Heart left ventricle (tissue), 16 donors: ENCODE results near the gene MAGIX. TPM values are rescaled to one million over a fixed set of nuclear protein-coding genes. Genes with fewer than 3 reads are reported as not detected.

Experiments used
- ATAC-seq, 4 donors: fragments of 200-7000 bp; cut with Tn5 transposase; one replicate each; pipeline ENCODE4 v1.9.1; 2020 to 2022; ENCODE audit warnings: moderate library complexity in 4 of 4, mild to moderate bottlenecking in 3 of 4, moderate number of reproducible peaks in 1 of 4
- DNase-seq, 5 donors: peaks; one replicate each; pipeline ENCODE4 v3.0.0-alpha.2; 2020
- H3K27ac ChIP-seq, 12 donors: fragments of 200-600 bp; sonication (generic) in 4 of 12; one replicate each; pipeline versions ENCODE4 v1.5.0 to v1.8.0; 2016 to 2022; ENCODE audit warnings: mild to moderate bottlenecking in 2 of 12
- H3K27me3 ChIP-seq, 9 donors: fragments of 200-600 bp; sonication (generic) in 2 of 9; one replicate each; pipeline versions ENCODE4 v1.5.1 to v1.8.0; 2016 to 2022; ENCODE audit warnings: mild to moderate bottlenecking in 3 of 9
- H3K36me3 ChIP-seq, 9 donors: fragments of 200-600 bp; sonication (generic) in 2 of 9; one replicate each; pipeline versions ENCODE4 v1.5.0 to v1.8.0; 2018 to 2022; ENCODE audit warnings: mild to moderate bottlenecking in 2 of 9
- H3K4me1 ChIP-seq, 12 donors: fragments of 200-600 bp; sonication (generic) in 4 of 12; one replicate each; pipeline versions ENCODE4 v1.5.0 to v1.8.0; 2016 to 2022; ENCODE audit warnings: mild to moderate bottlenecking in 3 of 12
- H3K4me3 ChIP-seq, 12 donors: fragments of 200-600 bp; sonication (generic) in 4 of 12; one replicate each; pipeline versions ENCODE4 v1.5.0 to v1.8.0; 2017 to 2022; ENCODE audit warnings: mild to moderate bottlenecking in 9 of 12, moderate library complexity in 4 of 12
- H3K9me3 ChIP-seq, 12 donors: fragments of 200-600 bp; sonication (generic) in 4 of 12; one replicate each; pipeline versions ENCODE4 v1.5.0 to v1.8.0; 2016 to 2022; ENCODE audit warnings: mild to moderate bottlenecking in 1 of 12
- CTCF ChIP-seq, 12 donors: fragments of 200-600 bp; sonication (generic) in 4 of 12; IDR thresholded peaks; one replicate each; pipeline versions ENCODE4 v1.5.0 to v1.8.0; 2018 to 2022; ENCODE audit warnings: antibody characterized with exemption in 12 of 12, mild to moderate bottlenecking in 5 of 12
- POLR2A ChIP-seq, 2 donors: fragments of 450-650 bp; IDR thresholded peaks; one replicate each; pipeline ENCODE4 v1.6.1; 2017; ENCODE audit warnings: antibody characterized with exemption in 2 of 2, mild to moderate bottlenecking in 2 of 2, moderate library complexity in 2 of 2
- WGBS, 4 donors: extraction: QIAGEN DNeasy Blood & Tissue Kit in 2 of 4; methylation state at CpG; one replicate each; pipeline versions ENCODE4 v1.1.5 to v1.1.7; 2013 to 2018; 5-methylcytosine and 5-hydroxymethylcytosine counted together
- intact Hi-C, 10 donors: fragments of 100-400 bp; cut with DNase I; formaldehyde crosslinking; loops; one replicate each; pipeline versions ENCODE4 v1.11.1 to v1.14.2; 2022
- polyA plus RNA-seq, 2 donors: library from polyadenylated mRNA; stranded (reverse); fragments of 200-250 nt; gene quantifications; one replicate each; pipeline ENCODE4 v1.2.3, GENCODE V29; 2013
- total RNA-seq, 9 donors: library from RNA; depleted of rRNA in 2 of 9; stranded (reverse); fragments of >200 nt in 2 of 9; fragmentation: NEBNext Ultra II Directional in 3 of 9; extraction: Animal tissue kit (Norgen Biotek cat#: 25700) in 3 of 9; gene quantifications; one replicate each; pipeline versions ENCODE4 v1.1.0 to v1.2.4, GENCODE V29; 2016 to 2023
- donor health status: ischemic (EF 13 %, LVEDD 7.1; RV severe dilation, severe dysfunction).
- donor health status: healthy with polysubstance abuse.
- donor health status: DM: no; HTN: yes; CAD: no.
- donor health status: DM: no; HTN: no; CAD: no.
- donor health status: ischemic (EF 25% LVEDD 6.9; RV normal size, moderate dysfunction).
- donor health status: ischemic (EF 25% LVEDD 5.7; RV mildly dilated, moderate dysfunction).
- donor health status: healthy.
- donor health status: DM: yes; HTN: yes; CAD: no.
- donor health status: ischemic (EF 35%, LVEDD 5.7; RV mildly dilated, moderate dysfunction).
- donor health status: nonischemic (EF 11% LVEDD 7.7; RV severe dilation, severe dysfunction).
- donor health status: DM: yes; HTN: yes; CAD: no.
- donor health status: PGD.
- donor health status: ischemic (EF 29% LVEDD 5.4; RV normal size, mild dysfunction).
- donor health status: nonischemic (EF 23%, LVEDD 6.1; RV moderate dilation, normal function).

MAGIX gene
- total and polyA plus RNA-seq, 11 donors = 2.6 to 7.1 (median 3.3) TPM

- 78 to 93% (median 79%) methylated on average over 2 of the region's 2 CpGs for WGBS, 4 donors
- Histone ChIP-seq H3K27ac (no peak overlapping the region), H3K4me3 (no peak overlapping the region), H3K4me1 (no peaks in the 10 kb centered on the region), H3K36me3 (no peaks in the 10 kb centered on the region), H3K9me3 (no peaks in the 10 kb centered on the region), H3K27me3 (peaks cover 0 to 5% (median 0%) of the 10 kb centered on the region in 9 donors)
- TF ChIP-seq POLR2A (IDR thresholded peaks at IDR 0.05) (no peak), CTCF (IDR thresholded peaks at IDR 0.05) (no peak)
- intact Hi-C loops = no loop called here
- ATAC-seq = no peak
- DNase-seq = no peak
Observed at GRCh38 chrX:49214416-49214815, 51.9 kb downstream of the MAGIX start.

- WGBS, 4 donors = 81 to 87% (median 82%) methylated on average over 14 of the region's 14 CpGs
- H3K9me3 ChIP-seq = no peaks in the 10 kb centered on the region
- ATAC-seq (no peak), DNase-seq (no peak)
- H3K27ac ChIP-seq = no peak overlapping the region
- H3K4me3 ChIP-seq = no peak overlapping the region
- intact Hi-C loops = no loop called here
- H3K27me3 ChIP-seq = peaks cover 0 to 5% (median 0%) of the 10 kb centered on the region in 9 donors
- no peaks in the 10 kb centered on the region for H3K36me3 ChIP-seq
- TF ChIP-seq CTCF (IDR thresholded peaks at IDR 0.05) (no peak), POLR2A (IDR thresholded peaks at IDR 0.05) (no peak)
- no peaks in the 10 kb centered on the region for H3K4me1 ChIP-seq
Observed at GRCh38 chrX:49214996-49215526, 52.5 kb downstream of the MAGIX start.

Other genes starting within 250 kb of the MAGIX start
- gene PIM2, start 243.7 kb upstream of the MAGIX start, total RNA-seq = 10 to 100 TPM in 2 of 9 donors, 1 to 10 TPM in 7; 2.3 to 13.3 (median 3.5) TPM
- gene PIM2, start 243.7 kb upstream of the MAGIX start, polyA plus RNA-seq = 1 to 10 TPM; 2.0 to 5.4 TPM
- 10 to 100 TPM; 17.6 to 31.1 (median 24.6) TPM for gene OTUD5, start 205.2 kb upstream of the MAGIX start, total RNA-seq
- 10 to 100 TPM; 17.2 to 32.7 TPM for gene OTUD5, start 205.2 kb upstream of the MAGIX start, polyA plus RNA-seq
- gene KCND1, start 190.9 kb upstream of the MAGIX start, total RNA-seq = 1 to 10 TPM in 3 of 9 donors, under 1 TPM in 6; 0.09 to 1.5 (median 0.50) TPM
- gene KCND1, start 190.9 kb upstream of the MAGIX start, polyA plus RNA-seq = under 1 TPM; 0.19 to 0.29 TPM
- 10 to 100 TPM; 11.4 to 41.6 (median 18.9) TPM for gene GRIPAP1, start 160.5 kb upstream of the MAGIX start, total RNA-seq
- 10 to 100 TPM; 20.2 to 20.4 TPM for gene GRIPAP1, start 160.5 kb upstream of the MAGIX start, polyA plus RNA-seq
- 10 to 100 TPM; 14.9 to 61.2 (median 23.6) TPM for gene TFE3, start 119.4 kb upstream of the MAGIX start, total RNA-seq
- gene TFE3, start 119.4 kb upstream of the MAGIX start, polyA plus RNA-seq = 10 to 100 TPM; 12.1 to 57.8 TPM
- gene CCDC120, start 103.8 kb upstream of the MAGIX start, total RNA-seq = 1 to 10 TPM in 6 of 9 donors, under 1 TPM in 3; 0.48 to 3.3 (median 1.1) TPM
- gene CCDC120, start 103.8 kb upstream of the MAGIX start, polyA plus RNA-seq = under 1 TPM; 0.95 to 0.97 TPM
- gene PRAF2, start 88.8 kb upstream of the MAGIX start, total RNA-seq = 10 to 100 TPM in 5 of 9 donors, 1 to 10 TPM in 4; 8.0 to 24.0 (median 10.9) TPM
- 10 to 100 TPM; 18.7 to 20.7 TPM for gene PRAF2, start 88.8 kb upstream of the MAGIX start, polyA plus RNA-seq
- gene WDR45, start 82.9 kb upstream of the MAGIX start, total RNA-seq = 10 to 100 TPM; 49.2 to 98.5 (median 68.5) TPM
- gene WDR45, start 82.9 kb upstream of the MAGIX start, polyA plus RNA-seq = 10 to 100 TPM; 65.1 to 89.9 TPM
- gene GPKOW, start 39.0 kb upstream of the MAGIX start, total RNA-seq = 10 to 100 TPM; 17.5 to 30.9 (median 19.4) TPM
- 10 to 100 TPM in 1 of 2 donors, 1 to 10 TPM in 1; 8.9 to 29.5 TPM for gene GPKOW, start 39.0 kb upstream of the MAGIX start, polyA plus RNA-seq
- 100 to 1,000 TPM in 3 of 9 donors, 10 to 100 TPM in 6; 22.4 to 155 (median 50.4) TPM for gene PLP2, start 9.1 kb downstream of the MAGIX start, total RNA-seq
- 100 to 1,000 TPM in 1 of 2 donors, 10 to 100 TPM in 1; 63.0 to 373 TPM for gene PLP2, start 9.1 kb downstream of the MAGIX start, polyA plus RNA-seq
- 10 to 100 TPM in 2 of 9 donors, 1 to 10 TPM in 7; 6.6 to 12.7 (median 9.3) TPM for gene PRICKLE3, start 23.6 kb downstream of the MAGIX start, total RNA-seq
- 10 to 100 TPM in 1 of 2 donors, 1 to 10 TPM in 1; 6.5 to 13.2 TPM for gene PRICKLE3, start 23.6 kb downstream of the MAGIX start, polyA plus RNA-seq
- 1 to 10 TPM in 6 of 9 donors, under 1 TPM in 3; 0.49 to 2.7 (median 1.1) TPM for gene SYP, start 37.4 kb downstream of the MAGIX start, total RNA-seq
- gene SYP, start 37.4 kb downstream of the MAGIX start, polyA plus RNA-seq = 1 to 10 TPM; 1.3 to 3.7 TPM
- under 1 TPM in 6 of 9 donors, not detected in 3; 0.06 to 0.37 (median 0.09) TPM for gene CACNA1F, start 70.6 kb downstream of the MAGIX start, total RNA-seq
- under 1 TPM; 0.04 TPM for gene CACNA1F, start 70.6 kb downstream of the MAGIX start, polyA plus RNA-seq
- gene CCDC22, start 72.7 kb downstream of the MAGIX start, total RNA-seq = 10 to 100 TPM in 8 of 9 donors, 1 to 10 TPM in 1; 9.6 to 13.4 (median 10.9) TPM
- gene CCDC22, start 72.7 kb downstream of the MAGIX start, polyA plus RNA-seq = 10 to 100 TPM in 1 of 2 donors, 1 to 10 TPM in 1; 6.5 to 14.9 TPM
- gene FOXP3, start 102.0 kb downstream of the MAGIX start, total RNA-seq = 1 to 10 TPM in 1 of 9 donors, not detected in 8; 1.4 TPM
- under 1 TPM in 1 of 2 donors, not detected in 1; 0.11 TPM for gene FOXP3, start 102.0 kb downstream of the MAGIX start, polyA plus RNA-seq
- gene PPP1R3F, start 107.0 kb downstream of the MAGIX start, total RNA-seq = 10 to 100 TPM; 14.4 to 28.4 (median 22.6) TPM
- 10 to 100 TPM; 13.9 to 31.7 TPM for gene PPP1R3F, start 107.0 kb downstream of the MAGIX start, polyA plus RNA-seq
- not detected for gene GAGE10, start 140.9 kb downstream of the MAGIX start, total RNA-seq
- gene GAGE10, start 140.9 kb downstream of the MAGIX start, polyA plus RNA-seq = not detected
- gene GAGE12J, start 159.3 kb downstream of the MAGIX start, total RNA-seq = not detected
- gene GAGE12J, start 159.3 kb downstream of the MAGIX start, polyA plus RNA-seq = not detected
- gene GAGE13, start 168.8 kb downstream of the MAGIX start, total RNA-seq = not detected
- not detected for gene GAGE13, start 168.8 kb downstream of the MAGIX start, polyA plus RNA-seq